ENCODE measurements around the gene PRAC1.

Gene PRAC1

GRCh38 chr17:48735062-48735351 lies 12.7 kb upstream of the PRAC1 start:
- no peak overlapping the region for H3K4me3 ChIP-seq (ENCODE audit: low read depth, low read length)
- TF ChIP-seq, protein P1, sequence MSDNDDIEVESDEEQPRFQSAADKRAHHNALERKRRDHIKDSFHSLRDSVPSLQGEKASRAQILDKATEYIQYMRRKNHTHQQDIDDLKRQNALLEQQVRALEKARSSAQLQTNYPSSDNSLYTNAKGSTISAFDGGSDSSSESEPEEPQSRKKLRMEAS (IDR thresholded peaks at IDR 0.05; ENCODE audit: low read depth, low read length): no peak
- TF ChIP-seq, protein P2, sequence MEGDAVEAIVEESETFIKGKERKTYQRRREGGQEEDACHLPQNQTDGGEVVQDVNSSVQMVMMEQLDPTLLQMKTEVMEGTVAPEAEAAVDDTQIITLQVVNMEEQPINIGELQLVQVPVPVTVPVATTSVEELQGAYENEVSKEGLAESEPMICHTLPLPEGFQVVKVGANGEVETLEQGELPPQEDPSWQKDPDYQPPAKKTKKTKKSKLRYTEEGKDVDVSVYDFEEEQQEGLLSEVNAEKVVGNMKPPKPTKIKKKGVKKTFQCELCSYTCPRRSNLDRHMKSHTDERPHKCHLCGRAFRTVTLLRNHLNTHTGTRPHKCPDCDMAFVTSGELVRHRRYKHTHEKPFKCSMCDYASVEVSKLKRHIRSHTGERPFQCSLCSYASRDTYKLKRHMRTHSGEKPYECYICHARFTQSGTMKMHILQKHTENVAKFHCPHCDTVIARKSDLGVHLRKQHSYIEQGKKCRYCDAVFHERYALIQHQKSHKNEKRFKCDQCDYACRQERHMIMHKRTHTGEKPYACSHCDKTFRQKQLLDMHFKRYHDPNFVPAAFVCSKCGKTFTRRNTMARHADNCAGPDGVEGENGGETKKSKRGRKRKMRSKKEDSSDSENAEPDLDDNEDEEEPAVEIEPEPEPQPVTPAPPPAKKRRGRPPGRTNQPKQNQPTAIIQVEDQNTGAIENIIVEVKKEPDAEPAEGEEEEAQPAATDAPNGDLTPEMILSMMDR (IDR thresholded peaks at IDR 0.05; ENCODE audit: low read depth, low read length): no peak
- DNase-seq (ENCODE audit: low read depth): no peak

DNA sequence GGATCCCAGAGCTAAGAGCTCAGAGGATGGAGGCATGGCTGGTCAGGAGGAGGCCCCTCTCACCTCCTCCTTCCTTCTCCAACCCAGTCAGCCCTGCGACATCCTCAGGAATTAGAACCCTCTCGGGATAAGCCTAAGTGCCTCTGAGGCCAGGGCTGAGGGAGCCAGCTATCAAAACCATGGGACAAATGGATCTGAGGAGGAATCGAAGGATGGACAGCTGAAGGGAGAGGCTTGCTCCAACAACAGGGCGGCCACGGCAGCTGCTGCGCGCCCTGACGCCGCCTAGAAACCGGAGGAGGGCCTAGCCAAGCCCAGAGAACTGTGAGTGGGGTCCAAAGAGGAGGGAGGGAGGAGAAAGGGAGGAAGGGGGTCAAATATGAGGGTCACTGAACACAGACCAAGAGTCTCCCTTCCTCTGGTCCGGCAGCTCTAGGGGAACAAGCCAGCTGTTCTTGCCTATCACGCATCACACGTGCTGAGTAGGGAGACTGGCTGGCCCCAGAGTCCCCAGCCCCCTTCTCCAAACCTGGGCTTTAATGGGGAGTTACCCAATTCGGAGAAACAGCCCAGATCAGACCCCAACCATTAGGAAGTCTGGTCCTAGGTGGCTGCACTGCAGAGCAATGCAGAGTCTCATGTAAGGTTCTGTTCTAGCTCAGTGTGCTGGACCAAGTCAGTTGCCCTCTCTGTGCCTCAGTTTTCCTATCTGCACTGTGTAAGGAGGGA lies 12.2 kb upstream of the PRAC1 start:
- no peak overlapping the region for H3K4me3 ChIP-seq (ENCODE audit: low read depth, low read length)
- no peak for DNase-seq (ENCODE audit: low read depth)
- TF ChIP-seq MYC (IDR thresholded peaks at IDR 0.05; ENCODE audit: low read depth, low read length) (no peak), POLR2A (IDR thresholded peaks at IDR 0.05; ENCODE audit: extremely low read depth, insufficient read length) (no peak)
- TF ChIP-seq, protein P2 (IDR thresholded peaks at IDR 0.05; ENCODE audit: low read depth, low read length): no peak
- TF ChIP-seq, protein P1 (IDR thresholded peaks at IDR 0.05; ENCODE audit: low read depth, low read length): no peak

GRCh38 chr17:48733632-48734328 lies 11.5 kb upstream of the PRAC1 start:
- H3K4me3 ChIP-seq (ENCODE audit: low read depth, low read length): no peak overlapping the region
- no peak for DNase-seq (ENCODE audit: low read depth)

DNA sequence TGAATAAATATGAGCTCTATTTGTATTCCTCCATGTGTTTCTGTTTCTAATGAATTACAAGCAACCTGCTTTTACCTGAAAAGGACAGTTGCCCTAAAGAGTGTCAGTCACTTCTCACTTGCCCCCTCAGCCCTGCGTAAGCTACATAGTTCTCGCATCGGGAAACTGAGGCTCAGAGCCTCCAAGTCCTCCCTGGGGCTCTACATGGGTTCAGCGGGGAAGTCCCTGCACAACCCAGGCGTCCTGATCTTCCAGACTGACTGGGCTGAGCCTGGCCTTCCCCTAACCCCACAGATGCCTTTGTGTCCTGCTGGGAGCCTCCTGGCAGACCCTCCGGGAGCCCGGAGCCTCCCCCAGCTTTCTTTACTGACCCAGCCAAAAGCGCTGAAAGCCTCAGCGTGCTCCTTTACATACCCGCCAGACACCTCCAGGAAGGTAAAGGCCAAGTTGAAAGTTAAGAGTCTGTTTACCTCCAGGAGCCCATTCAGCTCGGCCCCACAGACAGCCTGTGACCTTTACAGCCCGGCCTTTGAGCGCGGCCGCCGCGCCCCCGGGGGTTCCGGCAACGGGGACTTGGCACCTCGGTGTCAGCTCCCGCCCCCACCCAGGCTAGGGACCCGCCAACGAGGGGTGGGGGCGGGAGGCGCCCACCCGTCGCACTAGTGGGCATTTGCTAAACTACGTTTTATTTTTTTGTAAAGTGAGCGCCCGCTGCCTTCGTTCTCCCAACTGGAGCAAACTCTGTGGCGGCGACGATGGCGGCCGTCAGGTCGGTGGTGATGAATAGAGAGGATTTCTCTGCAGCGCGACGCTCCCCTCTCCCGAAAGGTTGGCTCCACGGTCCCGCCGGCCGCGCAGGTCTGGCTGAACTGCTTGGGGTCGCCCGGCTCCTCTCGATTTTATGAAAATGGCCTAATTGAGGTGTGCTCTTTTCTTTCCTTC lies 10.6 kb upstream of the PRAC1 start:
- H3K4me3 ChIP-seq (ENCODE audit: low read depth, low read length): no peak overlapping the region
- DNase-seq (ENCODE audit: low read depth): no peak
- TF ChIP-seq MYC (IDR thresholded peaks at IDR 0.05; ENCODE audit: low read depth, low read length): no peak
- no peak for TF ChIP-seq POLR2A (IDR thresholded peaks at IDR 0.05; ENCODE audit: extremely low read depth, insufficient read length)
- TF ChIP-seq, protein P1 (IDR thresholded peaks at IDR 0.05; ENCODE audit: low read depth, low read length): no peak
- TF ChIP-seq, protein P2 (IDR thresholded peaks at IDR 0.05; ENCODE audit: low read depth, low read length): no peak

More at GRCh38 chr17:48733632-48734328, 11.5 kb upstream of the PRAC1 start:
- no peak for TF ChIP-seq POLR2A (IDR thresholded peaks at IDR 0.05; ENCODE audit: extremely low read depth, insufficient read length)
- TF ChIP-seq MYC (IDR thresholded peaks at IDR 0.05; ENCODE audit: low read depth, low read length): no peak
- TF ChIP-seq, protein P2 (IDR thresholded peaks at IDR 0.05; ENCODE audit: low read depth, low read length): no peak
- TF ChIP-seq, protein P1 (IDR thresholded peaks at IDR 0.05; ENCODE audit: low read depth, low read length): no peak

GRCh38 chr17:48731355-48731754 lies 9.0 kb upstream of the PRAC1 start:
- TF ChIP-seq, protein P1 (IDR thresholded peaks at IDR 0.05; ENCODE audit: low read depth, low read length): no peak
- TF ChIP-seq POLR2A (IDR thresholded peaks at IDR 0.05; ENCODE audit: extremely low read depth, insufficient read length) (no peak), MYC (IDR thresholded peaks at IDR 0.05; ENCODE audit: low read depth, low read length) (no peak)
- TF ChIP-seq, protein P2 (IDR thresholded peaks at IDR 0.05; ENCODE audit: low read depth, low read length): no peak
- no peak for DNase-seq (ENCODE audit: low read depth)
- H3K4me3 ChIP-seq (ENCODE audit: low read depth, low read length): no peak overlapping the region

Measured in NB4 (cell line).